ENCODE results near the gene TUBD1.

Gene TUBD1

GRCh38 chr17:59842901-59843652 lies 49.7 kb downstream of the TUBD1 start:
- peak; percentile 69 to 75 for DNase-seq

- peak in 1 of 2 donors; percentile 20 for DNase-seq
Observed at GRCh38 chr17:59841882-59842263, 50.9 kb downstream of the TUBD1 start.

GRCh38 chr17:59841091-59841881 lies 51.5 kb downstream of the TUBD1 start:
- DNase-seq = peak; percentile 30 to 40

- DNase-seq = peak; percentile 35 to 36
Observed at GRCh38 chr17:59840329-59841090, 52.2 kb downstream of the TUBD1 start.

- DNase-seq = peak; percentile 34 to 38
Observed at GRCh38 chr17:59839651-59840328, 53.0 kb downstream of the TUBD1 start.

- peak; percentile 56 to 57 for DNase-seq
Observed at GRCh38 chr17:59838052-59838916, 54.5 kb downstream of the TUBD1 start.

- DNase-seq = peak; percentile 75 to 82
Observed at GRCh38 chr17:59837308-59838051, 55.3 kb downstream of the TUBD1 start.

GRCh38 chr17:59832883-59833379 lies 59.8 kb downstream of the TUBD1 start:
- DNase-seq = no peak

- peak in 1 of 2 donors; percentile 25 for DNase-seq
Observed at GRCh38 chr17:59830846-59831486, 61.8 kb downstream of the TUBD1 start.

- peak; percentile 40 to 50 for DNase-seq
Observed at GRCh38 chr17:59830007-59830630, 62.6 kb downstream of the TUBD1 start.

- DNase-seq = peak; percentile 64 to 69
Observed at GRCh38 chr17:59829217-59830006, 63.3 kb downstream of the TUBD1 start.

GRCh38 chr17:59828819-59829216 lies 63.9 kb downstream of the TUBD1 start:
- DNase-seq = peak; percentile 42 to 45

GRCh38 chr17:59828478-59828760 lies 64.3 kb downstream of the TUBD1 start:
- no peak for DNase-seq

GRCh38 chr17:59827721-59828477 lies 64.8 kb downstream of the TUBD1 start:
- no peak for DNase-seq

GRCh38 chr17:59826706-59827453 lies 65.9 kb downstream of the TUBD1 start:
- DNase-seq = no peak

- DNase-seq = peak; percentile 57 to 58
Observed at GRCh38 chr17:59825533-59826322, 67.0 kb downstream of the TUBD1 start.

- no peak for DNase-seq
Observed at GRCh38 chr17:59815965-59816364, 76.8 kb downstream of the TUBD1 start.
